WI38 (cell line): ENCODE measurements around the gene DGKG.

Experiments
- H3K4me3 ChIP-seq: 2 replicates; pipeline ENCODE4 v1.5.1; 2011; ENCODE audit warnings: low read depth, mild to moderate bottlenecking, control low read depth, low read length
- TF ChIP-seq, protein P1 (sequence below): IDR thresholded peaks from 2 replicates; pipeline ENCODE4 v1.5.1; 2012; ENCODE audit warnings: low read depth, mild to moderate bottlenecking, control low read depth, low read length

DGKG gene

GRCh38 chr3:186194451-186194811 lies 167.6 kb downstream of the DGKG start:
- no peak overlapping the region for H3K4me3 ChIP-seq
- TF ChIP-seq, protein P1, sequence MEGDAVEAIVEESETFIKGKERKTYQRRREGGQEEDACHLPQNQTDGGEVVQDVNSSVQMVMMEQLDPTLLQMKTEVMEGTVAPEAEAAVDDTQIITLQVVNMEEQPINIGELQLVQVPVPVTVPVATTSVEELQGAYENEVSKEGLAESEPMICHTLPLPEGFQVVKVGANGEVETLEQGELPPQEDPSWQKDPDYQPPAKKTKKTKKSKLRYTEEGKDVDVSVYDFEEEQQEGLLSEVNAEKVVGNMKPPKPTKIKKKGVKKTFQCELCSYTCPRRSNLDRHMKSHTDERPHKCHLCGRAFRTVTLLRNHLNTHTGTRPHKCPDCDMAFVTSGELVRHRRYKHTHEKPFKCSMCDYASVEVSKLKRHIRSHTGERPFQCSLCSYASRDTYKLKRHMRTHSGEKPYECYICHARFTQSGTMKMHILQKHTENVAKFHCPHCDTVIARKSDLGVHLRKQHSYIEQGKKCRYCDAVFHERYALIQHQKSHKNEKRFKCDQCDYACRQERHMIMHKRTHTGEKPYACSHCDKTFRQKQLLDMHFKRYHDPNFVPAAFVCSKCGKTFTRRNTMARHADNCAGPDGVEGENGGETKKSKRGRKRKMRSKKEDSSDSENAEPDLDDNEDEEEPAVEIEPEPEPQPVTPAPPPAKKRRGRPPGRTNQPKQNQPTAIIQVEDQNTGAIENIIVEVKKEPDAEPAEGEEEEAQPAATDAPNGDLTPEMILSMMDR, result no peak

DNA sequence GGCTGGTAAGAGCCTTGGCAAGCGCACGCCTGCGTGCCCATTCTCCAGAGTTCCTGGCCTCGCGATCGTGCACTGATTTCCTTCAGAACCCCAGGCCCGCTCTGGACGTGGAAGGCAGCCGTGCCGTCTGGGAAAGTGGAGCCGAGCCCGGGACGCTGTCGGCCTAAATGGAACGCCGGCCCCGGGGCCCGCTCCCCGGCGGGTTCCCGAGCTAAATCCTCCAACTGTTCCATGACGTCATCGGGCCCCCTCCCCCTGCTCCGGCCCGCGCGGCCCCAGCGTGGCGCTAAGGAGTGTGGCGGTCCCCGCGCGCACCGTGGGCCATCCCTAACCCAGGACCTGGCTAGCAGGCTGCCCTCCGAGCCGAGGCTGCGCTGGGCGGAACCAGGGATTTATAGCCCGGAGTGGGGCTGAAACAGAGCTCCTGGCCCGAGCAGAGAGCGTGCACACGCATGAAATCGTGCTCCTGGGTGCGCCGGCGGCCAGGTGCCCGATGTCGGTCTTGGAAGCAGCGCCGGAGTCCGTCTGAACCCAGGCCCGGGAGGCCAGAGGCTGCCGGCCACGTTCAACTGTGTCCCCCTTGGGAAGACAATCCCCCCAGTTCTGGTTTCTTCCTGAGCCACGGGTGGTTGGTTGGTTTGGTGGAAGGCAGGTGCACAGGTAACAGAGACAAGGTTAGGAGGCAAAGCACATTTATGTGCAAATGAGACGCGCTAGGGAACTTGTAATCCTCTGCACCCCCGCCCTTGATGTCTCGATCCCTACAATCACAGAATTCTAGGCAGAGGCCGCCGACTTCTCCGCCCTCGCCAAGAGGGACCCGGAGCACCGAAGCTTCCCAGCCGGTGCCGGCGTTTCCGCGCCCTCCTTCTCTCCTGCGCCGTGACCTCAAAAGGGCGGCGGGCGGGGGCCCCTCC lies 168.2 kb downstream of the DGKG start:
- TF ChIP-seq, protein P1, result no peak
- no peak overlapping the region for H3K4me3 ChIP-seq

DNA sequence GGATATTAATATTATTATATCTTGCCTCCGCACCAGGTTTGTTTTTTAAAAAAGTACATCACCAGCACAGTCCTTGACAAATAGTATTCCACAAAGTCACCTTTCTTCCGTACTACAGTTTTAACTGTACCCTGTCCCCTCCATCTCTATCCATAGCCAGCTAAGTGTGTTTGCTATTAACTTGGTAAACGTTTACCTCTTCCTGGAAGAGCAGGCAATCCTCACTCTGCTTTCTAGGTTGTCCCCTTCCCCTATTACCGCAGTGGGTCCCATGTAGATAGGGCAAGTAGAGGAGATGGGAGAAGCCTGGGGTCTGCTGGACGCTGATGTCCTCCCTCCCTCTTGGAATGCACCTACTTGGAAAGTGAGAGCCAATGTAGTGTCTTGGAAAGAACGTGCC lies 169.2 kb downstream of the DGKG start:
- TF ChIP-seq, protein P1, result no peak
- H3K4me3 ChIP-seq, result no peak overlapping the region

DNA sequence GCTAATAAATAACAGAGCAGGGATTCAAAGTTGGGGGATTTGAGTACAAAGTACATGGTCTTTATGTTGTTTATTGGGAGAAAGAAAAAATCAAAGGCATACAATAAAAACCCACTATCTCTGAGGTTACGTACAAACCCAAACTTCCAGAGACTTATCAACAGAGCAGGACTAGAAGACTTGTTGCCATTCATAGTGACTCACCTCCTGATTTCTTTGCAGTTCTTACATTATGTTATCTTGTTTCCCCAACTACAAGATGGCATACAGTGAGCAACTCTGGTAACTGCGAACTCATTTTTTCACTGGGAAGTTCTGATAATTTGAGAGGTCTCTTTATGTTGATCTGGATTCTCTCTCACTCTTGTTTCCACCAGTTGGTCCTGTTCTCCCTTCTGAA lies 172.5 kb downstream of the DGKG start:
- TF ChIP-seq, protein P1, result no peak

GRCh38 chr3:186187401-186188275 lies 174.4 kb downstream of the DGKG start:
- H3K4me3 ChIP-seq, result no peak overlapping the region
- TF ChIP-seq, protein P1, result no peak

More for the DNA sequence above, 172.5 kb downstream of the DGKG start:
- H3K4me3 ChIP-seq, result no peak overlapping the region

DNA sequence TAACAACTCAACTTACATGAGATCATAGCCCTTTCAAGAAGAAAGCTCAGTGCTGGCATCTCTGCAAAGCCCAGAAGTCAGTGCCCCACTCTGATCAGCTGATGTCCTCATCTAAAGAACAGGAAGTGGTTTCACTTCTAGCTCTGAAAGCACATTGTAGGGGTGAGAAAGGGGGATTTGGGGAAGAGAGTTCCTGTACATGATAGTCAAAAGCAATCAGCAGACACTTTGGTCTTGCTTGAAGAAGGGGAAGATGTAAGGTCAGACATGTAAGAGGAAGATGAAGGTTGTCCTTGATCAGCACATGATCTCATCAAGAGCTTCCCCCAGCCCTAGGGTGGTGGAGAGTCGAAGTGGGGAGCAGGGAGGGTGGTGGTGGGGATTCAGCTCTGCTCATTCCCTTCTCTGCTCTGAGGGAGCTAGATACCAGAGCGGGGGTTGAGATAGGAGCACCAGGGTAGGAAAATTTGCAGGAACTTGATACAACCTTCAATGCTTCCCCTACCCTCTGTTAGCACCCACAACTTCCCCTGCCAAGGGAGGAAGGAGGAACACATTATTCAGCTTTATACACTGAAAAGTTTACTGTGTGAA lies 176.7 kb downstream of the DGKG start:
- H3K4me3 ChIP-seq, result no peak overlapping the region
- TF ChIP-seq, protein P1, result no peak
